ENCODE data around the gene TMEM107.

Gene TMEM107

DNA sequence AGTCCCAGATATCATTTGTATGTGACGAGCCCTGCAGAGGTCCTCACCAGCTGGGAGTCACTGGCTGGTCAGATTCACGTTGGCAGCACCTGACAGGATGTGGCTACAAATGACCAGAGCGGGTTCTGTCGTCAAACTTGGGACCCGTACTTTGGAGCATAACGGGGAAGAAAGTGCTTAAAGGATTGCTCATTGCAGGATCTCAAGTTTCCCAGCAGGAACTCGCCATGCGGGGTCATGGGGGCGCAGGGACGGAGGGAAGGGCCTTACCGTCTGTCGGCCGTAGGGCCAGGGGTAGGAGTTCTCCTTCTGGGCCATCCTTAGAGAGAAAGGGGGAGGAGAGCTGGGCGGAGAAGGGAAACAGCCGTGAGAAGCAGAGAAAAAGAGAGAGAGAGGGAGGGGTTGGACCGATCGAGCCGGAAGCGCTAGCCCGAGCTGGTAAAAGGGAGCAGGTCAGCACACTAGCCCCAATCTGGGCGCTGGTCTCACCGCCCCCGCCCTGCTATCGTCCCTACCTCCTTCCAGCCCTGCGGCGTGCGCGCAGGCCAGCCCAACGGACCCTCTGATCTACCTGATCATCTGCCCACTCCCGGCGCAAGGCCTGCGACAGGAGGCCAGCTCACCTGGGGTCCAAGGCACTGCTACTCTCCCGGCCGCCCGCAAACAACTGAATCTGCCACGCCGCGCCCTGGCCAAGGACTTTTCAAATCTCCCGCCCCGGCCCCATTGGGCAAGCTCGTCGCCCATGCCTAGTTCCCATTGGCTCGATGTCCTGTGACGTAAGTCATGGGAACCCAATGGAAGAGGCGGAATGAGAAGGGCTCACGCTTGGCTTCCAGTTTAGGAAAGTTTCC lies 34.0 kb upstream of the TMEM107 start, which contains the start of gene AURKB (continued):
- TF ChIP-seq, protein P1, sequence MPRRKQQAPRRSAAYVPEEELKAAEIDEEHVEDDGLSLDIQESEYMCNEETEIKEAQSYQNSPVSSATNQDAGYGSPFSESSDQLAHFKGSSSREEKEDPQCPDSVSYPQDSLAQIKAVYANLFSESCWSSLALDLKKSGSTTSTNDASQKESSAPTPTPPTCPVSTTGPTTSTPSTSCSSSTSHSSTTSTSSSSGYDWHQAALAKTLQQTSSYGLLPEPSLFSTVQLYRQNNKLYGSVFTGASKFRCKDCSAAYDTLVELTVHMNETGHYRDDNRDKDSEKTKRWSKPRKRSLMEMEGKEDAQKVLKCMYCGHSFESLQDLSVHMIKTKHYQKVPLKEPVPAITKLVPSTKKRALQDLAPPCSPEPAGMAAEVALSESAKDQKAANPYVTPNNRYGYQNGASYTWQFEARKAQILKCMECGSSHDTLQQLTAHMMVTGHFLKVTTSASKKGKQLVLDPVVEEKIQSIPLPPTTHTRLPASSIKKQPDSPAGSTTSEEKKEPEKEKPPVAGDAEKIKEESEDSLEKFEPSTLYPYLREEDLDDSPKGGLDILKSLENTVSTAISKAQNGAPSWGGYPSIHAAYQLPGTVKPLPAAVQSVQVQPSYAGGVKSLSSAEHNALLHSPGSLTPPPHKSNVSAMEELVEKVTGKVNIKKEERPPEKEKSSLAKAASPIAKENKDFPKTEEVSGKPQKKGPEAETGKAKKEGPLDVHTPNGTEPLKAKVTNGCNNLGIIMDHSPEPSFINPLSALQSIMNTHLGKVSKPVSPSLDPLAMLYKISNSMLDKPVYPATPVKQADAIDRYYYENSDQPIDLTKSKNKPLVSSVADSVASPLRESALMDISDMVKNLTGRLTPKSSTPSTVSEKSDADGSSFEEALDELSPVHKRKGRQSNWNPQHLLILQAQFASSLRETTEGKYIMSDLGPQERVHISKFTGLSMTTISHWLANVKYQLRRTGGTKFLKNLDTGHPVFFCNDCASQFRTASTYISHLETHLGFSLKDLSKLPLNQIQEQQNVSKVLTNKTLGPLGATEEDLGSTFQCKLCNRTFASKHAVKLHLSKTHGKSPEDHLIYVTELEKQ (tag by site-specific recombination; IDR thresholded peaks at IDR 0.05; ENCODE audit: borderline replicate concordance) = 0 out of 2 replicates have a peak, but pooled peaks have one; percentile 59
- TF ChIP-seq, protein P2, sequence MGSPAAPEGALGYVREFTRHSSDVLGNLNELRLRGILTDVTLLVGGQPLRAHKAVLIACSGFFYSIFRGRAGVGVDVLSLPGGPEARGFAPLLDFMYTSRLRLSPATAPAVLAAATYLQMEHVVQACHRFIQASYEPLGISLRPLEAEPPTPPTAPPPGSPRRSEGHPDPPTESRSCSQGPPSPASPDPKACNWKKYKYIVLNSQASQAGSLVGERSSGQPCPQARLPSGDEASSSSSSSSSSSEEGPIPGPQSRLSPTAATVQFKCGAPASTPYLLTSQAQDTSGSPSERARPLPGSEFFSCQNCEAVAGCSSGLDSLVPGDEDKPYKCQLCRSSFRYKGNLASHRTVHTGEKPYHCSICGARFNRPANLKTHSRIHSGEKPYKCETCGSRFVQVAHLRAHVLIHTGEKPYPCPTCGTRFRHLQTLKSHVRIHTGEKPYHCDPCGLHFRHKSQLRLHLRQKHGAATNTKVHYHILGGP (tag by site-specific recombination; IDR thresholded peaks at IDR 0.05) = no peak
- TF ChIP-seq, protein P3, sequence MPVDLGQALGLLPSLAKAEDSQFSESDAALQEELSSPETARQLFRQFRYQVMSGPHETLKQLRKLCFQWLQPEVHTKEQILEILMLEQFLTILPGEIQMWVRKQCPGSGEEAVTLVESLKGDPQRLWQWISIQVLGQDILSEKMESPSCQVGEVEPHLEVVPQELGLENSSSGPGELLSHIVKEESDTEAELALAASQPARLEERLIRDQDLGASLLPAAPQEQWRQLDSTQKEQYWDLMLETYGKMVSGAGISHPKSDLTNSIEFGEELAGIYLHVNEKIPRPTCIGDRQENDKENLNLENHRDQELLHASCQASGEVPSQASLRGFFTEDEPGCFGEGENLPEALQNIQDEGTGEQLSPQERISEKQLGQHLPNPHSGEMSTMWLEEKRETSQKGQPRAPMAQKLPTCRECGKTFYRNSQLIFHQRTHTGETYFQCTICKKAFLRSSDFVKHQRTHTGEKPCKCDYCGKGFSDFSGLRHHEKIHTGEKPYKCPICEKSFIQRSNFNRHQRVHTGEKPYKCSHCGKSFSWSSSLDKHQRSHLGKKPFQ (tag by site-specific recombination; IDR thresholded peaks at IDR 0.05) = 0 out of 2 replicates have a peak, but pooled peaks have one; percentile 53
- TF ChIP-seq ZNF785 (tag by site-specific recombination; IDR thresholded peaks at IDR 0.05) = 0 out of 2 replicates have a peak, but pooled peaks have one; percentile 29
- TF ChIP-seq ZNF354C (tag by site-specific recombination; IDR thresholded peaks at IDR 0.05; ENCODE audit: borderline replicate concordance, low read depth) = no peak
- TF ChIP-seq ZNF23 (tag by site-specific recombination; IDR thresholded peaks at IDR 0.05; ENCODE audit: borderline replicate concordance) = no peak
- TF ChIP-seq SP7 (tag by site-specific recombination; IDR thresholded peaks at IDR 0.05) = peak; percentile 82; the same call in 1 of the 2 replicates
- TF ChIP-seq, protein P4, sequence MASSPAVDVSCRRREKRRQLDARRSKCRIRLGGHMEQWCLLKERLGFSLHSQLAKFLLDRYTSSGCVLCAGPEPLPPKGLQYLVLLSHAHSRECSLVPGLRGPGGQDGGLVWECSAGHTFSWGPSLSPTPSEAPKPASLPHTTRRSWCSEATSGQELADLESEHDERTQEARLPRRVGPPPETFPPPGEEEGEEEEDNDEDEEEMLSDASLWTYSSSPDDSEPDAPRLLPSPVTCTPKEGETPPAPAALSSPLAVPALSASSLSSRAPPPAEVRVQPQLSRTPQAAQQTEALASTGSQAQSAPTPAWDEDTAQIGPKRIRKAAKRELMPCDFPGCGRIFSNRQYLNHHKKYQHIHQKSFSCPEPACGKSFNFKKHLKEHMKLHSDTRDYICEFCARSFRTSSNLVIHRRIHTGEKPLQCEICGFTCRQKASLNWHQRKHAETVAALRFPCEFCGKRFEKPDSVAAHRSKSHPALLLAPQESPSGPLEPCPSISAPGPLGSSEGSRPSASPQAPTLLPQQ (tag by site-specific recombination; IDR thresholded peaks at IDR 0.05) = peak; percentile 46; the same call in 1 of the 2 replicates

DNA sequence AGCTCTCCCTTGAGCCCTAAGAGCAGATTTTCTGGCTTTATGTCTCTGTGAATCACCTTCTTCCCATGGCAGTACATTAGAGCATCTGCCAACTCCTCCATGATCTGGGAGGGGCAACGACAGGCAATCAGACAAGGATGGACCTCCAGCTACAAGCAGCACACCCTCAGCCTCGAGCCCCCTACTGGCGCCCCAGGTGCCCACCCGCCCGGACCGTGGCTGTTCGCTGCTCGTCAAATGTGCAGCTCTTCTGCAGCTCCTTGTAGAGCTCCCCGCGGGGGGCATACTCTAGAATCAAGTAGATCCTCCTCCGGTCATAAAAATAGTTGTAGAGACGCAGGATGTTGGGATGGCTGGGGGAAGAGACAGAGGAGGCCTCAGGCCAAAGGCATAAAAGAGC lies 30.4 kb upstream of the TMEM107 start:
- Histone ChIP-seq H3K27ac (ENCODE audit: extremely low read depth, low read depth, low read length) (no peak overlapping the region), H3K4me3 (ENCODE audit: low read depth, low read length) (no peak overlapping the region), H3K36me3 (ENCODE audit: control insufficient read depth in 2 of 2, insufficient read depth in 1 of 2, low read length in 2 of 2) (peaks cover 60 to 62% of the 10 kb centered on the region in 2 experiments), H3K4me1 (ENCODE audit: control insufficient read depth, insufficient read depth, low read length) (peaks cover 8% of the 10 kb centered on the region), H3K9me3 (ENCODE audit: control insufficient read depth, insufficient read depth, low read depth, low read length) (no peaks in the 10 kb centered on the region)
- ChIA-PET POLR2A (interaction anchor here (1.0 to 16.4 kb wide), 4 partner anchors 8 to 89 kb away, joined by 3 to 394 read pairs (median 112); partner anchors contain the start of genes BORCS6 and SLC25A35), CTCF (interaction anchor here (0.6 to 1.4 kb wide), 3 partner anchors 8 to 123 kb away, joined by 3 to 6 read pairs (median 3); no protein-coding TSS in a partner anchor)
- TF ChIP-seq ZNF560 (tag by site-specific recombination; IDR thresholded peaks at IDR 0.05; ENCODE audit: borderline replicate concordance) = no peak
- no peak for TF ChIP-seq ZNF214 (tag by site-specific recombination; IDR thresholded peaks at IDR 0.05; ENCODE audit: borderline replicate concordance)
- no peak for TF ChIP-seq ZBTB48 (tag by site-specific recombination; IDR thresholded peaks at IDR 0.05)
- TF ChIP-seq ZNF585B (tag by site-specific recombination; IDR thresholded peaks at IDR 0.05) = no peak
- no peak for TF ChIP-seq SETDB1 (IDR thresholded peaks at IDR 0.05; ENCODE audit: insufficient read length, low read length)
- TF ChIP-seq ZNF184 (tag by site-specific recombination; IDR thresholded peaks at IDR 0.05) = no peak
- TF ChIP-seq, protein P5, sequence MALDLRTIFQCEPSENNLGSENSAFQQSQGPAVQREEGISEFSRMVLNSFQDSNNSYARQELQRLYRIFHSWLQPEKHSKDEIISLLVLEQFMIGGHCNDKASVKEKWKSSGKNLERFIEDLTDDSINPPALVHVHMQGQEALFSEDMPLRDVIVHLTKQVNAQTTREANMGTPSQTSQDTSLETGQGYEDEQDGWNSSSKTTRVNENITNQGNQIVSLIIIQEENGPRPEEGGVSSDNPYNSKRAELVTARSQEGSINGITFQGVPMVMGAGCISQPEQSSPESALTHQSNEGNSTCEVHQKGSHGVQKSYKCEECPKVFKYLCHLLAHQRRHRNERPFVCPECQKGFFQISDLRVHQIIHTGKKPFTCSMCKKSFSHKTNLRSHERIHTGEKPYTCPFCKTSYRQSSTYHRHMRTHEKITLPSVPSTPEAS (tag by site-specific recombination; IDR thresholded peaks at IDR 0.05) = no peak
- TF ChIP-seq OVOL3 (tag by site-specific recombination; IDR thresholded peaks at IDR 0.05) = no peak
- TF ChIP-seq ZNF624 (tag by site-specific recombination; IDR thresholded peaks at IDR 0.05) = no peak
- TF ChIP-seq KLF8 (tag by site-specific recombination; IDR thresholded peaks at IDR 0.05) = no peak
